Measurements from ENCODE around the gene TPRN.

- no peak for TF ChIP-seq CTCF (IDR thresholded peaks at IDR 0.05)
- TF ChIP-seq ZFX (IDR thresholded peaks at IDR 0.05; ENCODE audit: borderline replicate concordance), result no peak
These were observed 15.5 kb downstream of the TPRN start for GRCh38 chr9:137184881-137185660.

Data from 22Rv1 (cell line).